Body of pancreas (tissue), 4 donors: ENCODE measurements around the gene DDR2. TPM values are rescaled to one million over a fixed set of nuclear protein-coding genes. Genes with fewer than 3 reads are reported as not detected.

ENCODE experiments used
- ATAC-seq: fragments of 150-250 bp; one replicate; pipeline ENCODE4 v1.9.1; 2016
- DNase-seq, 4 donors: peaks; one replicate each; pipeline ENCODE4 v3.0.0-alpha.2; 2019
- H3K27ac ChIP-seq, 4 donors: fragments of 200-600 bp; sonication (generic); 1 replicate in 3 of 4; 2 replicates in 1 of 4; pipeline versions ENCODE4 v1.5.1 to v1.6.1; 2016 to 2019; ENCODE audit warnings: mild to moderate bottlenecking in 1 of 4, mixed read lengths in 1 of 4, moderate library complexity in 1 of 4
- H3K27me3 ChIP-seq, 2 donors: fragments of 200-600 bp; sonication (generic); one replicate each; pipeline ENCODE4 v1.6.0; 2016; ENCODE audit warnings: mild to moderate bottlenecking in 1 of 2
- H3K36me3 ChIP-seq, 2 donors: fragments of 200-600 bp; sonication (generic); replicated peaks in 1 of 2; 2 replicates each; pipeline ENCODE4 v1.5.1; 2016; ENCODE audit warnings: low read depth in 2 of 2; ENCODE audit not compliant: insufficient read depth in 1 of 2
- H3K4me1 ChIP-seq: fragments of 200-600 bp; sonication (generic); one replicate; pipeline ENCODE4 v1.6.0; 2016
- H3K4me3 ChIP-seq, 2 donors: fragments of 200-600 bp; sonication (generic); 1 replicate in 1 of 2; 2 replicates in 1 of 2; pipeline ENCODE4 v1.5.1; 2016 to 2019
- H3K9me3 ChIP-seq, 3 donors: fragments of 200-600 bp; sonication (generic); 1 replicate in 2 of 3; 2 replicates in 1 of 3; pipeline ENCODE4 v1.5.1; 2016
- POLR2A ChIP-seq, 3 donors: fragments of 450-650 bp; IDR thresholded peaks; one replicate each; pipeline ENCODE4 v1.6.1; 2016; ENCODE audit warnings: antibody characterized with exemption in 3 of 3, mild to moderate bottlenecking in 2 of 3
- WGBS, 2 donors: methylation state at CpG; one replicate each; pipeline ENCODE4 v1.1.5; 2017; 5-methylcytosine and 5-hydroxymethylcytosine counted together
- intact Hi-C: fragments of 100-400 bp; cut with DNase I; formaldehyde crosslinking; loops from one replicate; pipeline ENCODE4 v1.15.1; 2023
- total RNA-seq, 2 donors: library from RNA; depleted of rRNA; stranded (reverse); fragments of >200 nt; gene quantifications; one replicate each; pipeline ENCODE4 v1.1.0, GENCODE V29; 2016
- TF ChIP-seq, protein P1 (sequence below), 7 experiments: fragments of 450-650 bp in 4 of 7; fragments of 200-600 bp in 3 of 7; sonication (generic) in 3 of 7; IDR thresholded peaks; one replicate each; pipeline ENCODE4 v1.5.1; 2016 to 2019; ENCODE audit warnings: antibody characterized with exemption in 7 of 7

DDR2 gene
- total RNA-seq, 2 donors from 2014 or later: 7.8 to 20.8 TPM

DNA sequence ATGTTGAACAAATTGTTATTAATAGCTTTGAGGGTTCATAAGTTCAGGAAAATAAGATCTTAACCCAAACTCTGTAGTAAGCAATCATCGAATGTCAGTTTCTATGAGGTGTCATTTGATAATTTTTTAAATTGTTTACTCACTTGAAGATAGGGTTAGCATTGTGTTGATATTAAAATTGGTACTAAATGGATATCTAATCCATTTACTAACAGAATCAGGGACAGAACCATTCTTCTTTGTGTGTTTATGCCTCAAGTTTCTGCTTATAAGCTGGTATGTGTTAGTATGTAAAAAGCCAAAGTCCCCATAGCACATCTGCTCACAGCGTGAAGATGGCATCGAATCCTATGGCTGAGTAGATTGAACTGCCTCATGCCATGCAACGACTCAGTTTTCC, 13.4 kb downstream of the DDR2 start:
- H3K9me3 ChIP-seq: no peaks in the 10 kb centered on the region
- DNase-seq (no peak), ATAC-seq (no peak)
- 79 to 81% methylated on average over 4 of the region's 4 CpGs for WGBS, 2 donors
- no peaks in the 10 kb centered on the region for H3K4me1 ChIP-seq
- no peaks in the 10 kb centered on the region for H3K36me3 ChIP-seq
- TF ChIP-seq POLR2A (IDR thresholded peaks at IDR 0.05): no peak
- TF ChIP-seq, protein P1, sequence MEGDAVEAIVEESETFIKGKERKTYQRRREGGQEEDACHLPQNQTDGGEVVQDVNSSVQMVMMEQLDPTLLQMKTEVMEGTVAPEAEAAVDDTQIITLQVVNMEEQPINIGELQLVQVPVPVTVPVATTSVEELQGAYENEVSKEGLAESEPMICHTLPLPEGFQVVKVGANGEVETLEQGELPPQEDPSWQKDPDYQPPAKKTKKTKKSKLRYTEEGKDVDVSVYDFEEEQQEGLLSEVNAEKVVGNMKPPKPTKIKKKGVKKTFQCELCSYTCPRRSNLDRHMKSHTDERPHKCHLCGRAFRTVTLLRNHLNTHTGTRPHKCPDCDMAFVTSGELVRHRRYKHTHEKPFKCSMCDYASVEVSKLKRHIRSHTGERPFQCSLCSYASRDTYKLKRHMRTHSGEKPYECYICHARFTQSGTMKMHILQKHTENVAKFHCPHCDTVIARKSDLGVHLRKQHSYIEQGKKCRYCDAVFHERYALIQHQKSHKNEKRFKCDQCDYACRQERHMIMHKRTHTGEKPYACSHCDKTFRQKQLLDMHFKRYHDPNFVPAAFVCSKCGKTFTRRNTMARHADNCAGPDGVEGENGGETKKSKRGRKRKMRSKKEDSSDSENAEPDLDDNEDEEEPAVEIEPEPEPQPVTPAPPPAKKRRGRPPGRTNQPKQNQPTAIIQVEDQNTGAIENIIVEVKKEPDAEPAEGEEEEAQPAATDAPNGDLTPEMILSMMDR (IDR thresholded peaks at IDR 0.05): no peak
- no peak overlapping the region for H3K4me3 ChIP-seq
- no peaks in the 10 kb centered on the region for H3K27me3 ChIP-seq
- H3K27ac ChIP-seq: no peak overlapping the region
- intact Hi-C loops: no loop called here

DNA sequence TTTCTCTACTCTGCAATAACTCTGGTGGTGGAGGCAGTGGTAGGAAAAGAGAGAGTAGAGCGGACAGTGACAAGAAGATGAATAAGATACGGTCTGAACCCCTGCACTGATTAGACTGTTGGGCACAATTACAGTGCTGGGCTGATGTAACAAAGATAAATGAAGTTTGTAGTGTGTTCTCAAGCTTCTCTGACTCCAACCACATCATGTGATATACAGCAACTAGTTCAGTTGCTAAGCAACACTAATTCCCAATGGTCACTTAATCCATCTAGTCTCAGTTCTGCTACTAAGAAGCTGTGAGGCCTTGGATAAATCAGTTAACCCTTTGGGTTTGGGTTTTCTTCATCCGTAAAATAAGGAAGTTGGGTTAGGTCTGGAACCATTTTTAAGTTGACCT, 17.3 kb downstream of the DDR2 start:
- H3K27ac ChIP-seq: no peak overlapping the region
- no peak for TF ChIP-seq POLR2A (IDR thresholded peaks at IDR 0.05)
- TF ChIP-seq, protein P1 (IDR thresholded peaks at IDR 0.05): no peak
- ATAC-seq (no peak), DNase-seq (no peak)
- H3K36me3 ChIP-seq: no peaks in the 10 kb centered on the region
- no peaks in the 10 kb centered on the region for H3K9me3 ChIP-seq
- no peaks in the 10 kb centered on the region for H3K27me3 ChIP-seq
- no peak overlapping the region for H3K4me3 ChIP-seq
- no peaks in the 10 kb centered on the region for H3K4me1 ChIP-seq
- intact Hi-C loops: no loop called here
- 80 to 83% methylated on average over 3 of the region's 3 CpGs for WGBS, 2 donors

DNA sequence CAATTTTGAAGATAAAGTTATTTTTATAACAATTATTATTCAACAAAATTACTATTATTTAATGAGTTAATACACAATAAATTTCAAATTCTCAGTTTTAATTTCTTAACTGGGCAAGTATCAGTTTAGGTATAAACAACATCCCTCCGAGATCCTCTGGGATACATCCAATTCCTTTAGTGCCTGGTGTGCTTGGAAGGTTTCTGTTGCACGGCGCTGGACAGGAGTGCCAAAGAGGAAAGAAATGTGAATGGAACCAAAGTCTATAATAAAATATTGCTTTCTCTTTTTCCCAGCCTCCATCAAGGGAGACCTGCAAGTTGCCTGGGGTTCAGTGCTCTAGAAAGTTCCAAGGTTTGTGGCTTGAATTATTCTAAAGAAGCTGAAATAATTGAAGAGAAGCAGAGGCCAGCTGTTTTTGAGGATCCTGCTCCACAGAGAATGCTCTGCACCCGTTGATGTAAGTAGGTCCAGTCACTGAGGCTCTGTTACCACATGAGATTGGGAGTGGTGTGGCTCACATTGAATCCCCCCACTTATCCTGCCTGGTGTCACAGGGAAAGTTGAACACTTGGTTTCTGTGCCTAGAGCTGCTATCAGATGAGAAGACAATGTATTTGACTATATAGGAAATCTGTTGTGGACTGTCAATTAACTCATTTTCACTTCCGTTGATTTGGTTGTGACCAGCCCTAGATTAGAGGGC, 22.8 kb downstream of the DDR2 start:
- 89% methylated on average over 5 of the region's 5 CpGs for WGBS, 2 donors

DNA sequence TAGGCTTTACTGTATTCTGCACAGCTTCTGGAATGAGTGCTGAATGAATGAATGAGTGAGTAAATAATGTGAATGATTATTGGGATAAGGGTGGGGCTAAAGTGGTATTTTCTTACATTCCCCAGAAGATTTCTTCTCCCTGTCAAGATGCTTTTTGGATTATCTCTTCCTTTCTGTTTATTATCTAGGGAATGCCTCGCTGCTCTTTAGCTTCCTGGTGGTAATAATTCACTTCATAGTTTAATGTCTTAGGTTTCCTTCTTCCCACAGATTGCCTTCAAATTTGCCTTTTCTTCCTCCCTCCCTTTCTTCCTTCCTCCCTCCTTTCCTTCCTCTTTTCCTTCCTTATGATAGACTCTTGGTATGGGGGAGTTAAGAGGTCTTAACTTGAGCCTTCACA, 24.0 kb downstream of the DDR2 start:
- no peak for DNase-seq
- Histone ChIP-seq H3K27ac (no peak overlapping the region), H3K4me3 (no peak overlapping the region), H3K36me3 (no peaks in the 10 kb centered on the region), H3K9me3 (no peaks in the 10 kb centered on the region), H3K4me1 (no peaks in the 10 kb centered on the region), H3K27me3 (no peaks in the 10 kb centered on the region)
- intact Hi-C loops: no loop called here
- WGBS, 2 donors: 43 to 74% methylated on average over 1 of the region's 1 CpG
- no peak for TF ChIP-seq POLR2A (IDR thresholded peaks at IDR 0.05)
- TF ChIP-seq, protein P1 (IDR thresholded peaks at IDR 0.05): no peak
- no peak for ATAC-seq

More for the DNA sequence above, 22.8 kb downstream of the DDR2 start:
- Histone ChIP-seq H3K4me3 (no peak overlapping the region), H3K27ac (no peak overlapping the region), H3K36me3 (no peaks in the 10 kb centered on the region), H3K4me1 (no peaks in the 10 kb centered on the region), H3K9me3 (no peaks in the 10 kb centered on the region), H3K27me3 (no peaks in the 10 kb centered on the region)
- no peak for DNase-seq
- TF ChIP-seq POLR2A (IDR thresholded peaks at IDR 0.05): no peak
- TF ChIP-seq, protein P1 (IDR thresholded peaks at IDR 0.05): no peak
- ATAC-seq: no peak
- intact Hi-C loops: no loop called here

DNA sequence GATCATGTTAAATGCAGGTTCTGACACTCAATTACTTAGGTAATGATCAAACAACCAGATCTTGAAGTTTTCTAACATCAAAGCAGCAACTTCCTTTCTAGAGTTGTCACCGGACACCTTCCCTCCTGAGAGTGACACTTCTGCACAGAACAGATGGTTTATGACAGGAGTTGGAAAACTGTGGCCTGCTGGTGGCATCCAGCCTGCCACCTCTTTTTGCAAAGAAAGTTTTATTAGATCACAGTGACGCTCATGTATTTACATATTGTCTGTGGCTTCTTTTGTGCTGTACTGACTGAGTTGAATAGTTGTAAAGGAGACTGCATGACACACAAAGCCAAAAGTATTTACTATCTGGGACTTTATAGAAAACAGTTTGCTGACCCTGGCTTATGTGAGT, 28.3 kb downstream of the DDR2 start:
- H3K4me3 ChIP-seq: no peak overlapping the region
- H3K36me3 ChIP-seq: no peaks in the 10 kb centered on the region
- no peak for ATAC-seq
- TF ChIP-seq, protein P1 (IDR thresholded peaks at IDR 0.05): no peak
- no peak for TF ChIP-seq POLR2A (IDR thresholded peaks at IDR 0.05)
- no peak overlapping the region for H3K27ac ChIP-seq
- no peaks in the 10 kb centered on the region for H3K4me1 ChIP-seq
- DNase-seq: no peak
- no peaks in the 10 kb centered on the region for H3K27me3 ChIP-seq
- 76 to 90% methylated on average over 2 of the region's 2 CpGs for WGBS, 2 donors
- no peaks in the 10 kb centered on the region for H3K9me3 ChIP-seq
- intact Hi-C loops: no loop called here
